ENCODE results near the gene CTNNA3.

CTNNA3 gene

GRCh38 chr10:66927251-66927935 is 768.6 kb downstream of the CTNNA3 start:
- no peak for DNase-seq

- DNase-seq = no peak
Measured at GRCh38 chr10:66926841-66927240, 769.2 kb downstream of the CTNNA3 start.

GRCh38 chr10:66925896-66926715 is 769.9 kb downstream of the CTNNA3 start, which contains the start of gene LRRTM3:
TSS of gene LRRTM3 (plus strand) at chr10:66926036.
- DNase-seq = no peak

- DNase-seq = no peak
Measured at GRCh38 chr10:66925373-66925772, 770.6 kb downstream of the CTNNA3 start.

GRCh38 chr10:66924674-66925345 is 771.2 kb downstream of the CTNNA3 start:
- DNase-seq = no peak

GRCh38 chr10:66919248-66919647 is 776.7 kb downstream of the CTNNA3 start:
- no peak for DNase-seq

- no peak for DNase-seq
Measured at GRCh38 chr10:66917104-66917503, 778.9 kb downstream of the CTNNA3 start.

GRCh38 chr10:66916030-66916429 is 780.0 kb downstream of the CTNNA3 start:
- DNase-seq = no peak

GRCh38 chr10:66910671-66911070 is 785.3 kb downstream of the CTNNA3 start:
- DNase-seq = no peak

GRCh38 chr10:66892871-66893270 is 803.1 kb downstream of the CTNNA3 start:
- DNase-seq = no peak

GRCh38 chr10:66888237-66888636 is 807.8 kb downstream of the CTNNA3 start:
- DNase-seq = no peak

GRCh38 chr10:66886848-66887247 is 809.1 kb downstream of the CTNNA3 start:
- no peak for DNase-seq

GRCh38 chr10:66882271-66882670 is 813.7 kb downstream of the CTNNA3 start:
- no peak for DNase-seq

- DNase-seq = no peak
Measured at GRCh38 chr10:66881814-66882213, 814.2 kb downstream of the CTNNA3 start.

GRCh38 chr10:66880826-66881225 is 815.2 kb downstream of the CTNNA3 start:
- DNase-seq = no peak

- DNase-seq = no peak
Measured at GRCh38 chr10:66880292-66880691, 815.7 kb downstream of the CTNNA3 start.

- no peak for DNase-seq
Measured at GRCh38 chr10:66877361-66877760, 818.6 kb downstream of the CTNNA3 start.

GRCh38 chr10:66869635-66870034 is 826.4 kb downstream of the CTNNA3 start:
- DNase-seq = no peak

GRCh38 chr10:66862687-66863258 is 833.2 kb downstream of the CTNNA3 start:
- no peak for DNase-seq

GRCh38 chr10:66860376-66860945 is 835.5 kb downstream of the CTNNA3 start:
- DNase-seq = no peak

- DNase-seq = no peak
Measured at GRCh38 chr10:66852811-66853210, 843.2 kb downstream of the CTNNA3 start.

GRCh38 chr10:66848856-66849255 is 847.1 kb downstream of the CTNNA3 start:
- no peak for DNase-seq
